Coronary artery (tissue), 2 donors: ENCODE results near the gene MYRIP.

Experiments used
- DNase-seq: peaks from one replicate; pipeline ENCODE4 v3.0.0-alpha.2; 2017; ENCODE audit warnings: low spot score
- H3K27ac ChIP-seq, 2 donors: fragments of 200-600 bp; sonication (generic); one replicate each; pipeline ENCODE4 v1.5.1; 2016 to 2019
- H3K4me3 ChIP-seq: fragments of 200-600 bp; sonication (generic); 2 replicates; pipeline ENCODE4 v1.5.1; 2016; ENCODE audit warnings: mild to moderate bottlenecking, moderate library complexity
- CTCF ChIP-seq: fragments of 200-600 bp; sonication (generic); IDR thresholded peaks from one replicate; pipeline ENCODE4 v1.5.1; 2019; ENCODE audit warnings: antibody characterized with exemption

The MYRIP gene

GRCh38 chr3:40044487-40044886 is 235.1 kb downstream of the MYRIP start:
- H3K4me3 ChIP-seq: no peak overlapping the region
- no peak for TF ChIP-seq CTCF
- DNase-seq: no peak
- H3K27ac ChIP-seq: no peak overlapping the region

GRCh38 chr3:40045051-40045450 is 235.6 kb downstream of the MYRIP start:
- DNase-seq: no peak
- Histone ChIP-seq H3K4me3 (no peak overlapping the region), H3K27ac (no peak overlapping the region)
- no peak for TF ChIP-seq CTCF

DNA sequence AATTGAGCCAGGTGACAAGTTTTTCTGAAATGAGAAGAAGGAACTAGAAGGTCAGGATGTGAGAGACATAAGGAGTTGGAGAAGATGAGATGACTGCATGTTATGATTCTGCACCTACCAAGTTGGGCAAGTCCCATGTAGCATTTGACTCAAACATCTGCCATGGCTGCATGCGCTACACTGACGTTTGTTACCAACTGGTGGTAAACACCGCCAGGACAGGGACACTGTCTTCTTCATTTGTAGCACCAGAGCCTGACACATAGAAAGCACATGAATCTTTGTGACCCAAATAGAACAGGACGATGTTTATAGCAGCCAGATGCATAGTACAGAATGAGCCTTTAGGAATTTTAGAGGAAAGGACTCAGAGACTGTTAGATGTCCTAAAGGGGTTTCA is 236.7 kb downstream of the MYRIP start:
- H3K27ac ChIP-seq: no peak overlapping the region
- TF ChIP-seq CTCF: no peak
- no peak overlapping the region for H3K4me3 ChIP-seq
- DNase-seq: no peak

GRCh38 chr3:40047406-40047805 is 238.0 kb downstream of the MYRIP start:
- H3K27ac ChIP-seq: no peak overlapping the region
- no peak for TF ChIP-seq CTCF
- no peak overlapping the region for H3K4me3 ChIP-seq
- no peak for DNase-seq

DNA sequence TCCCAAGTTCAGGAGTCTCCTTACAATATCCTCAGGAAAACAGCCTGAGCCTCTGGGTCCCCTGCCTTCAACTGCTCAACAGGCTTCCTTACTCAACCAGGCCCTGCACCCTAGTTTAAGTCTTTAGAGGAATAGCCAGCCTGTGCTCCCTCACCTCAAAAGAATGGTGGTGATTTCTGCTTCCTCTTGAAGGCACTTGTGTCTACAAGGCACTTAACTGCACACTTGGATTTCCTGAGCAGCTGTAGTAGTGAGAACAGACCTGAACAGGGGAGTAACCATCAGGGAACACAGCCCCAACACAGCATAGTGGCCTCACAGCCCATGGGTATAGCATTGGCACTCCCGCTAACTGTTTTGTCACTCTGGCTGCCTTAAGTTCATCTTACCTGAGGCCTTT is 244.3 kb downstream of the MYRIP start:
- TF ChIP-seq CTCF: no peak
- DNase-seq: no peak
- H3K4me3 ChIP-seq: no peak overlapping the region
- peak overlapping the region in 1 of 2 donors; percentile 46 for H3K27ac ChIP-seq

DNA sequence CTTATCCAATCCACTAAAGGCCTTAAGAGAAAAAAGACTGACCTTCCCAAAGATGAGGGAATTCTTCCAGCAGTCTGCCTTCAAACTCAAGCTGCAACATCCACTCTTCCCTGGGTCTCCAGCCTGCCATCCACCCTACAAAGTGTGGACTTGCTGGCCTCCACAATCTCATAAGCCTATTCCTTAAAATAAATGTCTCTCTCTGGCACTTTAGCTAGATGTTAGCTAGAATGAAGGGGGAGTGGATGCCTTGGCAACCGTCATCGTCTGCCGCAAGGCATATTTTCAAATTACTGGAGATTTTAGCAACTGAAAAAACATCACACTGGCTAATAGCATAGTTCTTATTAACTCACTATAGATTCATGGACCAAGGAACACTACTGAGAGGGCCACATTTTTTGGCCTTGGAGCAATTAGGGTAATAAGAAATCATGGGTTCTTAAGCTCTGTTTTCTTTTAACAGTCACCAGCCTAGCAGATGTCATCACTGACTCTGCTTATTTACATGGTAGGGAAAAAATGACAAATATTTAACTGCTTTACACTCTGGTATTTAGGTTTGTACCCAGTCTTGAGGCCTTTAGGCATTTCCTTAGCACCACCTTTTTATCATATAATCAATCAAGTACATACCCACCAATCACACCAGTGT is 245.3 kb downstream of the MYRIP start:
- DNase-seq: no peak
- Histone ChIP-seq H3K4me3 (no peak overlapping the region), H3K27ac (peak overlapping the region; percentile 1 to 67)
- TF ChIP-seq CTCF: no peak

- peak overlapping the region in 1 of 2 donors; percentile 57 for H3K27ac ChIP-seq
- no peak overlapping the region for H3K4me3 ChIP-seq
- no peak for TF ChIP-seq CTCF
- DNase-seq: no peak
Measured at GRCh38 chr3:40055361-40055760, 246.0 kb downstream of the MYRIP start.
